ENCODE data around the gene CLASRP. TPM values are rescaled to one million over a fixed set of nuclear protein-coding genes. Genes with fewer than 3 reads are reported as not detected.
A peak's percentile ranks its signal among the peaks of the same experiment; 100 is the strongest.
"Not testable (repeated sequence)": the region's sequence is repeated elsewhere in the genome, so short reads cannot be mapped to it uniquely, and the experiment has no call there.

Gene CLASRP, protein sequence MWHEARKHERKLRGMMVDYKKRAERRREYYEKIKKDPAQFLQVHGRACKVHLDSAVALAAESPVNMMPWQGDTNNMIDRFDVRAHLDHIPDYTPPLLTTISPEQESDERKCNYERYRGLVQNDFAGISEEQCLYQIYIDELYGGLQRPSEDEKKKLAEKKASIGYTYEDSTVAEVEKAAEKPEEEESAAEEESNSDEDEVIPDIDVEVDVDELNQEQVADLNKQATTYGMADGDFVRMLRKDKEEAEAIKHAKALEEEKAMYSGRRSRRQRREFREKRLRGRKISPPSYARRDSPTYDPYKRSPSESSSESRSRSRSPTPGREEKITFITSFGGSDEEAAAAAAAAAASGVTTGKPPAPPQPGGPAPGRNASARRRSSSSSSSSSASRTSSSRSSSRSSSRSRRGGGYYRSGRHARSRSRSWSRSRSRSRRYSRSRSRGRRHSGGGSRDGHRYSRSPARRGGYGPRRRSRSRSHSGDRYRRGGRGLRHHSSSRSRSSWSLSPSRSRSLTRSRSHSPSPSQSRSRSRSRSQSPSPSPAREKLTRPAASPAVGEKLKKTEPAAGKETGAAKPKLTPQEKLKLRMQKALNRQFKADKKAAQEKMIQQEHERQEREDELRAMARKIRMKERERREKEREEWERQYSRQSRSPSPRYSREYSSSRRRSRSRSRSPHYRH
- total RNA-seq, result 10 to 100 TPM; 82.5 to 94.5 TPM

- ATAC-seq (peak; percentile 94), DNase-seq (peak; percentile 92)
- Mint-ChIP-seq H3K9me3 (ENCODE audit: insufficient read depth) (no peaks in the 10 kb centered on the region), H3K36me3 (ENCODE audit: low read depth) (peaks cover 40% of the 10 kb centered on the region), H3K4me1 (ENCODE audit: low read depth) (peaks cover 28% of the 10 kb centered on the region), H3K27me3 (ENCODE audit: low read depth) (no peaks in the 10 kb centered on the region), H3K4me3 (peak within 1 kb of the TSS; percentile 90), H3K27ac (peak within 1 kb of the TSS; percentile 94)
- ChIA-PET CTCF (interaction anchor here (0.8 to 2.8 kb wide), 9 partner anchors 10 to 209 kb away, joined by 3 to 24 read pairs (median 4); partner anchors contain the start of gene CLPTM1), POLR2A (interaction anchor here (0.7 to 2.7 kb wide), 8 partner anchors 10 to 334 kb away, joined by 3 to 26 read pairs (median 4); partner anchors contain the start of genes BLOC1S3, GEMIN7, RELB and TRAPPC6A)
Observed at GRCh38 chr19:45038931-45039893, at the start of gene CLASRP. Gene CLASRP (plus strand): TSS chr19:45039045. CDS start chr19:45040213, 1,168 bp downstream.

- peaks cover 6% of the 10 kb centered on the region for H3K4me1 Mint-ChIP-seq (ENCODE audit: low read depth)
- H3K4me3 Mint-ChIP-seq, result no peak overlapping the region
- POLR2A ChIA-PET, result no interaction called here
- DNase-seq, result no peak
- no peak overlapping the region for H3K27ac Mint-ChIP-seq
- no peaks in the 10 kb centered on the region for H3K27me3 Mint-ChIP-seq (ENCODE audit: low read depth)
- ATAC-seq, result no peak
- H3K9me3 Mint-ChIP-seq (ENCODE audit: insufficient read depth), result no peaks in the 10 kb centered on the region
- peaks cover 18% of the 10 kb centered on the region for H3K36me3 Mint-ChIP-seq (ENCODE audit: low read depth)
- CTCF ChIA-PET, result interaction anchor here (3.8 kb wide), 1 partner anchor 68 kb away, joined by 17 read pairs; no protein-coding TSS in a partner anchor
Observed at GRCh38 chr19:44990459-44990858, 48.4 kb upstream of the CLASRP start.

- Mint-ChIP-seq H3K9me3 (ENCODE audit: insufficient read depth) (no peaks in the 10 kb centered on the region), H3K27ac (no peak overlapping the region), H3K36me3 (ENCODE audit: low read depth) (peaks cover 15% of the 10 kb centered on the region), H3K4me3 (no peak overlapping the region), H3K27me3 (ENCODE audit: low read depth) (no peaks in the 10 kb centered on the region), H3K4me1 (ENCODE audit: low read depth) (peaks cover 6% of the 10 kb centered on the region)
- DNase-seq (no peak), ATAC-seq (no peak)
- POLR2A ChIA-PET, result no interaction called here
- CTCF ChIA-PET, result interaction anchor here (3.8 kb wide), 1 partner anchor 68 kb away, joined by 17 read pairs; no protein-coding TSS in a partner anchor
Observed at GRCh38 chr19:44990966-44991365, 47.9 kb upstream of the CLASRP start.

DNA sequence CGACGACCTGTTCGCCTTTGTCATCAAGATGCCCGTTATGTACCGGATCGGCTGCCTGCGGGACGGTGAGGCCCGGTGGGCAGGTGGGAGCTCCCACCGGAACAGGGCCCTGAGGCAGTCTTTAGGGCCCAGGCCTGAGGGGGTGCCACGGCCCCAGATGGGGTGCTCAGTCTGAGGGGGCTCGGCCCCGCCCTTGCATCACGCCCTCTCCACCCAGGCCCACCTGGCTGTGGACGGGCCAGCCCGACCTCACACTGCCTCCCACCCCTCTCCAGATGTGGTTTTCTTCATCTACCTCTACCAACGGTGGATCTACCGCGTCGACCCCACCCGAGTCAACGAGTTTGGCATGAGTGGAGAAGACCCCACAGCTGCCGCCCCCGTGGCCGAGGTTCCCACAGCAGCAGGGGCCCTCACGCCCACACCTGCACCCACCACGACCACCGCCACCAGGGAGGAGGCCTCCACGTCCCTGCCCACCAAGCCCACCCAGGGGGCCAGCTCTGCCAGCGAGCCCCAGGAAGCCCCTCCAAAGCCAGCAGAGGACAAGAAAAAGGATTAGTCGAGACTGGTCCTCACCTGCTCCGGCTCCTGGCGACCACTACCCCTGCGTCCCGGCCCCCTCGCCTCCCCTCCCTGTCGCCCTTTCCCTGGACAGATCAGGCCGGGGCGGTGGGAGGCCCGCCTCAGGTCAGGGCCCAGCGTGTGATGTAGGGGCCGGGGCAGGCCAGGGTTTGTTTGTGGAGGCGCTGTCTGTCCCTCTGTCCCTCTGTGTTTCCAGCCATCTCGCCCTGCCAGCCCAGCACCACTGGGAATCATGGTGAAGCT is 46.3 kb upstream of the CLASRP start:
- POLR2A ChIA-PET, result interaction anchor here (0.6 kb wide), 1 partner anchor 9 kb away, joined by 3 read pairs; no protein-coding TSS in a partner anchor
- peaks cover 6% of the 10 kb centered on the region for H3K4me1 Mint-ChIP-seq (ENCODE audit: low read depth)
- no peak for ATAC-seq
- no peak overlapping the region for H3K27ac Mint-ChIP-seq
- H3K9me3 Mint-ChIP-seq (ENCODE audit: insufficient read depth), result no peaks in the 10 kb centered on the region
- no peak for DNase-seq
- CTCF ChIA-PET, result interaction anchor here (1.6 kb wide), 1 partner anchor 67 kb away, joined by 3 read pairs; no protein-coding TSS in a partner anchor
- H3K36me3 Mint-ChIP-seq (ENCODE audit: low read depth), result peaks cover 9% of the 10 kb centered on the region
- H3K4me3 Mint-ChIP-seq, result no peak overlapping the region
- H3K27me3 Mint-ChIP-seq (ENCODE audit: low read depth), result no peaks in the 10 kb centered on the region

- Mint-ChIP-seq H3K4me1 (ENCODE audit: low read depth) (peaks cover 6% of the 10 kb centered on the region), H3K4me3 (no peak overlapping the region), H3K9me3 (ENCODE audit: insufficient read depth) (no peaks in the 10 kb centered on the region), H3K27me3 (ENCODE audit: low read depth) (no peaks in the 10 kb centered on the region), H3K27ac (no peak overlapping the region), H3K36me3 (ENCODE audit: low read depth) (peaks cover 6% of the 10 kb centered on the region)
- POLR2A ChIA-PET, result no interaction called here
- CTCF ChIA-PET, result no interaction called here
- ATAC-seq (no peak), DNase-seq (no peak)
Observed at GRCh38 chr19:44993526-44993925, 45.3 kb upstream of the CLASRP start.

DNA sequence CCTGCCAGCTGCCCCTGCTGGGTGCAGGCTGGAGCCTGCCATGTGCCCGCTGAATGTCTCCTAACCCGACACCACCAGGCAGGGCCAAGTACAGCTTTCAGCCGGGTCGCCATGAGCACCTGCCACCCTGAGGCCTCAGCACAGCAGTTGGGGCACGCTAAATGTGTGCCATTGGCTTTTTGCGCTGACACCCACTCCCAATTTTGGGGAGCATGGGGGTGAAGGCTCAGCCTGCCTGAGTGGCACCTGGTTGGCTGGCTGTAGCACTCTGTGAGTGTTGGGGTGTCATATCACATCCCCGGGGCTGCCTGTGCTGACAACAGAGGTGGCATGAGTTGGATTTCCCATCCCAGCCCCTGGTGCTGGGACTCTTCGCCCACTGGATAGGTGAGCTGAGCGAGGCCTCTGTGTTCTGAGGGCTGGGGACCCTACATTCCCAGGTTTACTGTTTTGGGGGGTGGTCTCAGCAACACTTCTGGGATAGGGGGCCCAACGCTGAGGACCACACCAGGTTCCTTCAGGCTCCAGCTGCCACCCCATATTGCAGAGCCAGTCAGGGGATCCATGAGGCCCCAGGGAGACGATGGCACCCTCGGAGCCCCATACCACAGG is 44.8 kb upstream of the CLASRP start:
- POLR2A ChIA-PET, result no interaction called here
- peaks cover 3% of the 10 kb centered on the region for H3K36me3 Mint-ChIP-seq (ENCODE audit: low read depth)
- CTCF ChIA-PET, result no interaction called here
- no peaks in the 10 kb centered on the region for H3K9me3 Mint-ChIP-seq (ENCODE audit: insufficient read depth)
- H3K27me3 Mint-ChIP-seq (ENCODE audit: low read depth), result no peaks in the 10 kb centered on the region
- ATAC-seq (no peak), DNase-seq (no peak)
- H3K27ac Mint-ChIP-seq, result no peak overlapping the region
- H3K4me3 Mint-ChIP-seq, result no peak overlapping the region
- peaks cover 6% of the 10 kb centered on the region for H3K4me1 Mint-ChIP-seq (ENCODE audit: low read depth)

DNA sequence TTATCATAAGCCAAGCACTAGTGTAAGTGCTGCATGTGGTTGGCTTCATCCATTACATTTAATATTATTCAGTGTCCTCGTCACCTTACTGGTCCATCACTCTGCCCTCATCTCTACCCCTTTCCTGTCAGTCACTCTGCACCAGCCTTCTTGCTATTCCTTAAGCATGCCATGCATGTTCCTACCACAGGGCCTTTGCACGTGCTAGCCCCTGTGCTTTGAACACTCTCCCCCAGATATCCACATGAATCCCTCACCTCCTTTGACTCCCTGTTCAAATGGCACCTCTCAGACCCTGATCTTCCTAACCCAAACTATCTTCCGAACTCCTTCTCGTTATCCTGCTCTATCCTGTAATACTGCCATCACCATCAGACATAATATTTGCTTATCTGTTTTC is 40.8 kb upstream of the CLASRP start:
- Mint-ChIP-seq H3K27me3 (ENCODE audit: low read depth) (no peaks in the 10 kb centered on the region), H3K36me3 (ENCODE audit: low read depth) (no peaks in the 10 kb centered on the region), H3K4me3 (no peak overlapping the region), H3K9me3 (ENCODE audit: insufficient read depth) (no peaks in the 10 kb centered on the region), H3K4me1 (ENCODE audit: low read depth) (peaks cover 10% of the 10 kb centered on the region), H3K27ac (no peak overlapping the region)
- ChIA-PET CTCF (no interaction called here), POLR2A (no interaction called here)
- ATAC-seq, result no peak
- DNase-seq, result no peak

GRCh38 chr19:44999131-44999925 is 39.5 kb upstream of the CLASRP start:
- peaks cover 12% of the 10 kb centered on the region for H3K4me1 Mint-ChIP-seq (ENCODE audit: low read depth)
- H3K36me3 Mint-ChIP-seq (ENCODE audit: low read depth); DNase-seq; CTCF ChIA-PET; H3K9me3 Mint-ChIP-seq (ENCODE audit: insufficient read depth); H3K27ac Mint-ChIP-seq; H3K27me3 Mint-ChIP-seq (ENCODE audit: low read depth); ATAC-seq; H3K4me3 Mint-ChIP-seq: not testable (repeated sequence)
- POLR2A ChIA-PET, result interaction anchor here (2.8 kb wide), 1 partner anchor 40 kb away, joined by 26 read pairs; the partner anchor contains the start of gene CLASRP

GRCh38 chr19:45000665-45001064 is 38.2 kb upstream of the CLASRP start:
- H3K9me3 Mint-ChIP-seq (ENCODE audit: insufficient read depth); ATAC-seq; DNase-seq; H3K27me3 Mint-ChIP-seq (ENCODE audit: low read depth); H3K36me3 Mint-ChIP-seq (ENCODE audit: low read depth): not testable (repeated sequence)
- H3K27ac Mint-ChIP-seq, result peak overlapping the region; percentile 25
- POLR2A ChIA-PET, result interaction anchor here (0.5 to 2.8 kb wide), 4 partner anchors 38 to 152 kb away, joined by 3 to 26 read pairs (median 6); partner anchors contain the start of gene CLASRP
- peak overlapping the region; percentile 50 for H3K4me3 Mint-ChIP-seq
- CTCF ChIA-PET, result interaction anchor here (1.0 to 1.5 kb wide), 5 partner anchors 11 to 277 kb away, joined by 3 to 4 read pairs (median 3); no protein-coding TSS in a partner anchor
- peaks cover 12% of the 10 kb centered on the region for H3K4me1 Mint-ChIP-seq (ENCODE audit: low read depth)
